ENCODE results near the gene TM9SF2.

Gene TM9SF2

GRCh38 chr13:99580500-99581268 is 79.4 kb downstream of the TM9SF2 start:
- DNase-seq (ENCODE audit: low spot score): no peak

GRCh38 chr13:99582511-99582910 is 81.2 kb downstream of the TM9SF2 start:
- DNase-seq (ENCODE audit: low spot score): no peak

GRCh38 chr13:99585609-99586008 is 84.3 kb downstream of the TM9SF2 start:
- DNase-seq (ENCODE audit: low spot score): peak; percentile 70

GRCh38 chr13:99587021-99587420 is 85.7 kb downstream of the TM9SF2 start:
- DNase-seq (ENCODE audit: low spot score): no peak

GRCh38 chr13:99587893-99588606 is 86.8 kb downstream of the TM9SF2 start:
- DNase-seq (ENCODE audit: low spot score): no peak

GRCh38 chr13:99589575-99589974 is 88.3 kb downstream of the TM9SF2 start:
- DNase-seq (ENCODE audit: low spot score): no peak

GRCh38 chr13:99590519-99591011 is 89.3 kb downstream of the TM9SF2 start:
- peak; percentile 40 for DNase-seq (ENCODE audit: low spot score)

- DNase-seq (ENCODE audit: low spot score): no peak
These were observed 94.9 kb downstream of the TM9SF2 start for GRCh38 chr13:99596180-99596579.

- DNase-seq (ENCODE audit: low spot score): no peak
These were observed 99.0 kb downstream of the TM9SF2 start for GRCh38 chr13:99600318-99600717.

GRCh38 chr13:99601535-99601934 is 100.3 kb downstream of the TM9SF2 start:
- DNase-seq (ENCODE audit: low spot score): no peak

- DNase-seq (ENCODE audit: low spot score): no peak
These were observed 103.4 kb downstream of the TM9SF2 start for GRCh38 chr13:99604636-99605035.

GRCh38 chr13:99605420-99606323 is 104.4 kb downstream of the TM9SF2 start:
- DNase-seq (ENCODE audit: low spot score): peak; percentile 55

GRCh38 chr13:99606324-99607066 is 105.2 kb downstream of the TM9SF2 start, which contains the start of gene CLYBL:
Gene CLYBL (plus strand): TSS chr13:99606690.
- DNase-seq (ENCODE audit: low spot score): peak; percentile 100

GRCh38 chr13:99608345-99608744 is 107.1 kb downstream of the TM9SF2 start:
- no peak for DNase-seq (ENCODE audit: low spot score)

GRCh38 chr13:99610702-99611289 is 109.5 kb downstream of the TM9SF2 start:
- DNase-seq (ENCODE audit: low spot score): no peak
